ENCODE measurements around the gene ZNF688.
"Not testable (repeated sequence)": the region's sequence is repeated elsewhere in the genome, so short reads cannot be mapped to it uniquely, and the experiment has no call there.

Gene ZNF688

GRCh38 chr16:30600929-30601328 lies 29.4 kb upstream of the ZNF688 start:
- no peaks in the 10 kb centered on the region for H3K27me3 Mint-ChIP-seq
- no peaks in the 10 kb centered on the region for H3K9me3 Mint-ChIP-seq (ENCODE audit: low read depth)
- peaks cover 3% of the 10 kb centered on the region for H3K4me1 Mint-ChIP-seq (ENCODE audit: low read depth)
- H3K27ac Mint-ChIP-seq: no peak overlapping the region
- no peak overlapping the region for H3K4me3 Mint-ChIP-seq
- H3K36me3 Mint-ChIP-seq: no peaks in the 10 kb centered on the region

DNA sequence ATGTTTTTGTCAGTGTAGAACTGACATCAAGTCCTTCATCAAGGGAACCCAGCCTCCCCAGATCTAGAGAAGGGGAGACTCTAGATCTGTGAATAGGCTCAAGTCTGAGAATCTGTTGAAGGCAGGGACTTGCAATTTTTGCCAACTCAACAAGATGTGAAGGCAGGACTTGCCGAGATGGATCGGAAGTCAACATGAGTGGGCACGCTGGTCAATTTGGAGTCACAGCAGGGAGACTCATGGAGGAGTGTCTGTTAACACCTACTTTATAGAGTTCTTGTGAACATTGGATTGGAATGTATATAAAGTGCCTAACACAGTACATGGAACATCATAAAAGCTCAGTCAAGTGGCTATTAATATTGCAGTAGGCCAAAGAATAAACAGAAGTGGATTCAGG lies 28.7 kb upstream of the ZNF688 start:
- no peak overlapping the region for H3K4me3 Mint-ChIP-seq
- H3K9me3 Mint-ChIP-seq (ENCODE audit: low read depth): no peaks in the 10 kb centered on the region
- no peaks in the 10 kb centered on the region for H3K36me3 Mint-ChIP-seq
- H3K4me1 Mint-ChIP-seq (ENCODE audit: low read depth): peaks cover 3% of the 10 kb centered on the region
- H3K27ac Mint-ChIP-seq: no peak overlapping the region
- H3K27me3 Mint-ChIP-seq: no peaks in the 10 kb centered on the region

GRCh38 chr16:30592871-30593270 lies 21.4 kb upstream of the ZNF688 start:
- H3K4me1 Mint-ChIP-seq (ENCODE audit: low read depth): no peaks in the 10 kb centered on the region
- H3K4me3 Mint-ChIP-seq: no peak overlapping the region
- H3K36me3 Mint-ChIP-seq: no peaks in the 10 kb centered on the region
- H3K27ac Mint-ChIP-seq: no peak overlapping the region
- no peaks in the 10 kb centered on the region for H3K27me3 Mint-ChIP-seq
- H3K9me3 Mint-ChIP-seq (ENCODE audit: low read depth): no peaks in the 10 kb centered on the region

- not testable (repeated sequence) for H3K36me3 Mint-ChIP-seq; H3K4me3 Mint-ChIP-seq; H3K27ac Mint-ChIP-seq; H3K27me3 Mint-ChIP-seq; H3K9me3 Mint-ChIP-seq (ENCODE audit: low read depth)
- peaks cover 11% of the 10 kb centered on the region for H3K4me1 Mint-ChIP-seq (ENCODE audit: low read depth)
Measured at GRCh38 chr16:30590869-30591268, 19.4 kb upstream of the ZNF688 start.

- not testable (repeated sequence) for H3K27me3 Mint-ChIP-seq; H3K4me3 Mint-ChIP-seq; H3K36me3 Mint-ChIP-seq; H3K27ac Mint-ChIP-seq; H3K9me3 Mint-ChIP-seq (ENCODE audit: low read depth)
- H3K4me1 Mint-ChIP-seq (ENCODE audit: low read depth): peaks cover 19% of the 10 kb centered on the region
Measured at GRCh38 chr16:30589582-30589981, 18.1 kb upstream of the ZNF688 start.

- Mint-ChIP-seq H3K27ac (no peak overlapping the region), H3K4me3 (no peak overlapping the region), H3K27me3 (no peaks in the 10 kb centered on the region), H3K4me1 (ENCODE audit: low read depth) (peaks cover 21% of the 10 kb centered on the region), H3K36me3 (no peaks in the 10 kb centered on the region), H3K9me3 (ENCODE audit: low read depth) (no peaks in the 10 kb centered on the region)
Measured at GRCh38 chr16:30588651-30589050, 17.1 kb upstream of the ZNF688 start.

- no peaks in the 10 kb centered on the region for H3K9me3 Mint-ChIP-seq (ENCODE audit: low read depth)
- peak within 1 kb of the TSS; percentile 94 for H3K27ac Mint-ChIP-seq
- peaks cover 2% of the 10 kb centered on the region for H3K36me3 Mint-ChIP-seq
- peaks cover 28% of the 10 kb centered on the region for H3K4me1 Mint-ChIP-seq (ENCODE audit: low read depth)
- peak within 1 kb of the TSS; percentile 92 for H3K4me3 Mint-ChIP-seq
- H3K27me3 Mint-ChIP-seq: no peaks in the 10 kb centered on the region
Measured at GRCh38 chr16:30585400-30586191, 14.1 kb upstream of the ZNF688 start, which contains the start of gene ZNF785. TSS of gene ZNF785 (minus strand) at chr16:30585697. CDS start at chr16:30585611, 86 bp downstream.

GRCh38 chr16:30585022-30585399 lies 13.5 kb upstream of the ZNF688 start:
- Mint-ChIP-seq H3K4me1 (ENCODE audit: low read depth) (peaks cover 28% of the 10 kb centered on the region), H3K9me3 (ENCODE audit: low read depth) (no peaks in the 10 kb centered on the region), H3K27ac (peak overlapping the region; percentile 84), H3K27me3 (no peaks in the 10 kb centered on the region), H3K36me3 (peaks cover 2% of the 10 kb centered on the region), H3K4me3 (peak overlapping the region; percentile 89)

DNA sequence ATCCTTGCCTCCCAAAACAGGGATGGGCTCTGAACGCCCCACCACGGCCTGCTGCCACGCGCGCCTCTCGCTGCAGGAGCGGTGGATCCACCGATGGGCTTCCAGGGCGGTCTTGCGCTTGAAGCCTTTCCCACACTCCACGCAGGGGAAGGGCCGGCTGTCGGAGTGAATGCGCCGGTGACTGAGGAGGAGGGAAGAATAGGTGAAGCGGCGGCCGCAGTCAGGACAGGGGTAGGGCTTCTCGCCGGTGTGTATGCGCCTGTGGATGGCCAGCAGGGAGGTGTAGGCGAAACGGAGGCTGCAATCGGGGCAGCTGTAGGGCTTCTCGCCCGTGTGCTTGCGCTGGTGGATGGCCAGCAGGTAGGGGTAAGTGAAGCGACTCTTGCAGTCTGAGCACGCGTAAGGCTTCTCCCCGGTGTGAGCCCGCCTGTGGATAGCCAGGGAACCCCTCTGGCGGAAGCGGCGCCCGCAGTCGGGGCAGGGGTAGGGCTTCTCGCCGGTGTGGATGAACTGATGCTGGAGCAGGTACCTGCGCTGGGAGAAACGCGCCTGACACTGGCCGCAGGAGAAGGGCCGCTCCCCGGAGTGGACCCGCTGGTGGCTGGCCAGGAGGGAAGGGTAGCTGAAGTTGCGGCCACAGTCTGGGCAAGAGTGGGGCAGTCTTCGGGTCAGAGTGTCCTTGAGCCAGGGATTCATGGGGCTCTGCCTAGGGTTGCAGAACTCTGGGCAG lies 11.3 kb upstream of the ZNF688 start:
- H3K27me3 Mint-ChIP-seq: no peaks in the 10 kb centered on the region
- peaks cover 2% of the 10 kb centered on the region for H3K36me3 Mint-ChIP-seq
- no peak overlapping the region for H3K4me3 Mint-ChIP-seq
- H3K9me3 Mint-ChIP-seq (ENCODE audit: low read depth): no peaks in the 10 kb centered on the region
- no peak overlapping the region for H3K27ac Mint-ChIP-seq
- H3K4me1 Mint-ChIP-seq (ENCODE audit: low read depth): peaks cover 28% of the 10 kb centered on the region

- Mint-ChIP-seq H3K4me3 (no peak overlapping the region), H3K9me3 (ENCODE audit: low read depth) (no peaks in the 10 kb centered on the region), H3K4me1 (ENCODE audit: low read depth) (peaks cover 20% of the 10 kb centered on the region), H3K27ac (no peak overlapping the region), H3K27me3 (no peaks in the 10 kb centered on the region), H3K36me3 (peaks cover 2% of the 10 kb centered on the region)
Measured at GRCh38 chr16:30581457-30581856, 9.9 kb upstream of the ZNF688 start.

DNA sequence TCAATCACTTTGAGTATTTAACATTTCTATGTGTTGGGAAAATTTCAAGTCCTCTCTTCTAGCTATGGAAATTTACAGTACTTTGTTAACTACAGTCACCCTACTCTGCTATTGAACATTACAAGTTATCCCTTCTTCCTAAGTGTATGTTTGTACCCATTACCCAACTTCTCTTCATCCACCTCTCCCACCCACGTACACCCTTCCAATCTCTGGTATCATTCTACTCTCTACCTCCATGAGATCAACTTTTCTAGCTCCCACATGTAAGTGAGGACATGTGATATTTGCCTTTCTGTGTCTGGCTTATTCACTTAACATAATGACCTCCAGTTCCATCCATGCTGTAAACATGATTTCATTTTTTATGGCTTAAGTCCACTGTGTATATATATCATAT lies 3.2 kb upstream of the ZNF688 start:
- Mint-ChIP-seq H3K4me3 (peak overlapping the region; percentile 11), H3K36me3 (no peaks in the 10 kb centered on the region), H3K27me3 (no peaks in the 10 kb centered on the region), H3K4me1 (ENCODE audit: low read depth) (peaks cover 14% of the 10 kb centered on the region), H3K27ac (no peak overlapping the region), H3K9me3 (ENCODE audit: low read depth) (no peaks in the 10 kb centered on the region)

DNA sequence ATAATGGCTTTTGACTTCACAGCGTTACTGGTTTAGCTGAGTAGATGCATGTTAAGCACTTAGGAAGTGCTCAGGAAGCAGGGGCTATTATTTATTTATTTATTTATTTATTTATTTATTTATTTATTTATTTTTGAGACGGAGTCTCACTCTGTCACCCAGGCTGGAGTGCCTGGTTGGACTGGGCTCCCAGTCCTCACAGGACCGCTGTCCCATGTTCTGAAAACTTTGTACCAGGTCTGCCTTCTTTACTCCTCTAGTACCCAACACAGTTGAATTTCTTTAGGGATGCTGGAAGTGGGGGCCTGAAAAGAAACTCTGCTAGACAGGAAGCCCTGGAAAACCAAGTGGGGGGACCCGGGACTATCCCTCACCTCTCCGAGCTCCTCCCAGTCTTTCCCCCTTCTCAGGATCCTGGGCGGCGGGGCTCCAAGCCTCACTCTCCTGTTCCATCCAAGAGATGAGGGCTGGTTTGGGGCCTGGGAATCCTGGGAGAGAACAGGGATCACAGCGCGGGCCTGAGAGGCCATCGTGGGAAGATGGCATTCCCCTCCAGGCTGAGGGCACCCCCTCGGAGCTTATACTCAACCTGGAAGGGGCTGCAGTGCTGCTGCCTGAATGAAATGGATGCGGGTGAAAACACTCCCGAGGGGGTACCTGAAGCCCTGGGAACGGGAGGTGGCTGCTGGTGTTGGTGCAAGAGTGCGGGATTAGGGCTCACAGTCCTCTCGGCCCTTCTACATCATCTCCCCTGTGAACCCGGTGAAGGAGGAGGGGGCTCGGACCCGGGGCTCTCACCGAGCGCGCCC lies 674 bp downstream of the ZNF688 start:
- H3K9me3 Mint-ChIP-seq (ENCODE audit: low read depth): no peaks in the 10 kb centered on the region
- peaks cover 37% of the 10 kb centered on the region for H3K4me1 Mint-ChIP-seq (ENCODE audit: low read depth)
- peak overlapping the region; percentile 90 for H3K27ac Mint-ChIP-seq
- H3K36me3 Mint-ChIP-seq: peaks cover 3% of the 10 kb centered on the region
- H3K4me3 Mint-ChIP-seq: peak overlapping the region; percentile 85
- no peaks in the 10 kb centered on the region for H3K27me3 Mint-ChIP-seq

DNA sequence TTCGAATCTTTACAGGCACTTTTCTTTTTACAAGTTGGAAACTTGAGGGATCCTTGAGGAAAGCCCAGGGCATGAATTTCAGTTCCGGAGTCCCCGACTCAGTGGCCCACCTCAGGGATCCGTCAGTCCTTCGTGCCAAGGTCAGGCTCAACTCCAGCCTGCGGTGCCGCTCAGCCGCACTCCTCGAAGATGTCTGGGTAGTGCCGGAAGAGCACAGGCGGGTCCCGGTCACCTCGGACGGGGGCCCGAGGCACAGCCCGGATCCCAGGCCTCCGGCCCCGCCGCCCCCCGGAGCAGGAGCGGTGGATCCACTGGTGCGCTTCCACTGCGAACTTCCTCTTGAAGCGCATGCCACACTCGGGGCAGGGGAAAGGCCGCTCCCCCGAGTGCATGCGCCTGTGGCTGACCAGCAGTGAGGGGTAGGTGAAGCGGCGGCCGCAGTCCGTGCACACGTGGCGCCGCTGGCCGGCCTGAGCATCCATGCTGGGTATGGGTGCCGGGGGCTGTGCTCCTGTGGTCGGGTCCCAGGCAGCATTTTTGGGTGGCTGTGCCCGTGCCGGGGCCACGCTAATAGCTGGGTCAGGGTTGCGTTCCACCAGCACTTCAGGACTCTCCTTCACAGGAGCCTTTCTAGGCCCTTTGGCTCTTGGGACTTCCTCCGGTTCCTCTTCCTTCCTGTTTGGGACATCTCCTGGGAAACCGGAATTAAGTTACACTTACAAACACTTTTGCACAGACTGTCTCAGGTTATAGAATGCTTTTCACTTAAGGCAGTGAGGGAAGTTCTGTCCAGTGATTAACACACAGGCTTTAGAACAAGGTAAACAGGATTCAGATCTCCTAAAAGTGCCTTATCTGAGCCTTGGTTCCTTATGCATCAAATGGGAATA lies 1.5 kb downstream of the ZNF688 start:
- peaks cover 37% of the 10 kb centered on the region for H3K4me1 Mint-ChIP-seq (ENCODE audit: low read depth)
- H3K27ac Mint-ChIP-seq: no peak overlapping the region

GRCh38 chr16:30569281-30569680 lies 2.2 kb downstream of the ZNF688 start:
- H3K27me3 Mint-ChIP-seq: no peaks in the 10 kb centered on the region
- peak overlapping the region; percentile 61 for H3K27ac Mint-ChIP-seq
- peaks cover 37% of the 10 kb centered on the region for H3K4me1 Mint-ChIP-seq (ENCODE audit: low read depth)
- peaks cover 3% of the 10 kb centered on the region for H3K36me3 Mint-ChIP-seq
- no peaks in the 10 kb centered on the region for H3K9me3 Mint-ChIP-seq (ENCODE audit: low read depth)
- H3K4me3 Mint-ChIP-seq: no peak overlapping the region

More for the DNA sequence above, 1.5 kb downstream of the ZNF688 start:
- Mint-ChIP-seq H3K4me3 (peak overlapping the region; percentile 42), H3K36me3 (peaks cover 3% of the 10 kb centered on the region), H3K9me3 (ENCODE audit: low read depth) (no peaks in the 10 kb centered on the region), H3K27me3 (no peaks in the 10 kb centered on the region)

Measured in activated naive CD8-positive, alpha-beta T cell (primary cell).